Upper lobe of right lung (tissue), 1 donor: ENCODE results near the gene STAP2. TPM values are rescaled to one million over a fixed set of nuclear protein-coding genes. Genes with fewer than 3 reads are reported as not detected.

Experiments used
- ATAC-seq: fragments of 200-7000 bp; cut with Tn5 transposase; one replicate; pipeline ENCODE4 v1.9.1; 2020; ENCODE audit warnings: mild to moderate bottlenecking, moderate library complexity
- DNase-seq: peaks from one replicate; pipeline ENCODE4 v3.0.0-alpha.2; 2020
- H3K27ac ChIP-seq: fragments of 200-600 bp; one replicate; pipeline ENCODE4 v1.8.0; 2022
- H3K27me3 ChIP-seq: fragments of 200-600 bp; one replicate; pipeline ENCODE4 v1.8.0; 2022; ENCODE audit warnings: mild to moderate bottlenecking
- H3K36me3 ChIP-seq: fragments of 200-600 bp; one replicate; pipeline ENCODE4 v1.8.0; 2022
- H3K4me1 ChIP-seq: fragments of 200-600 bp; one replicate; pipeline ENCODE4 v1.8.0; 2022
- H3K4me3 ChIP-seq: fragments of 200-600 bp; one replicate; pipeline ENCODE4 v1.8.0; 2022; ENCODE audit warnings: mild to moderate bottlenecking
- H3K9me3 ChIP-seq: fragments of 200-600 bp; one replicate; pipeline ENCODE4 v1.8.0; 2022
- CTCF ChIP-seq: fragments of 200-600 bp; IDR thresholded peaks from one replicate; pipeline ENCODE4 v1.8.0; 2022; ENCODE audit warnings: antibody characterized with exemption
- intact Hi-C: fragments of 100-400 bp; cut with DNase I; formaldehyde crosslinking; loops from one replicate; pipeline ENCODE4 v1.11.0; 2022
- long read RNA-seq: library from polyadenylated mRNA; unstranded; transcript quantifications from one replicate; pipeline ENCODE4 v2.0.0, GENCODE V29; 2021
- total RNA-seq: library from RNA; stranded (reverse); fragmentation: NEBNext Ultra II Directional; extraction: Animal tissue kit (Norgen Biotek cat#: 25700); gene quantifications from one replicate; pipeline ENCODE4 v1.2.1, GENCODE V29; 2021
- donor health status: DM: no; HTN: yes; CAD: no; lungs with severe emphysema.

Gene STAP2, protein sequence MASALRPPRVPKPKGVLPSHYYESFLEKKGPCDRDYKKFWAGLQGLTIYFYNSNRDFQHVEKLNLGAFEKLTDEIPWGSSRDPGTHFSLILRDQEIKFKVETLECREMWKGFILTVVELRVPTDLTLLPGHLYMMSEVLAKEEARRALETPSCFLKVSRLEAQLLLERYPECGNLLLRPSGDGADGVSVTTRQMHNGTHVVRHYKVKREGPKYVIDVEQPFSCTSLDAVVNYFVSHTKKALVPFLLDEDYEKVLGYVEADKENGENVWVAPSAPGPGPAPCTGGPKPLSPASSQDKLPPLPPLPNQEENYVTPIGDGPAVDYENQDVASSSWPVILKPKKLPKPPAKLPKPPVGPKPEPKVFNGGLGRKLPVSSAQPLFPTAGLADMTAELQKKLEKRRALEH
- 16.1 TPM for total RNA-seq
- long read RNA-seq, transcript STAP2-201 (13 exons, 1,426 nt): major isoform, 10 of 18 reads
- long read RNA-seq, partial matches to known transcripts: 1 of 18 reads
- long read RNA-seq, other reads (novel, unspliced or antisense): 4 of 18 reads

- intact Hi-C loops: no loop called here
- Histone ChIP-seq H3K9me3 (no peaks in the 10 kb centered on the region), H3K4me3 (peak within 1 kb of the TSS; percentile 54), H3K27me3 (no peaks in the 10 kb centered on the region), H3K36me3 (no peaks in the 10 kb centered on the region), H3K27ac (peak within 1 kb of the TSS; percentile 75), H3K4me1 (peaks cover 5% of the 10 kb centered on the region)
- peak; percentile 82 for DNase-seq
- TF ChIP-seq CTCF: no peak
- ATAC-seq: peak; percentile 2
Observed at GRCh38 chr19:4338441-4339355, at the start of gene STAP2. Gene STAP2, minus strand, starts transcription at chr19:4338827. Its CDS starts 74 bp downstream, at chr19:4338753.

DNA sequence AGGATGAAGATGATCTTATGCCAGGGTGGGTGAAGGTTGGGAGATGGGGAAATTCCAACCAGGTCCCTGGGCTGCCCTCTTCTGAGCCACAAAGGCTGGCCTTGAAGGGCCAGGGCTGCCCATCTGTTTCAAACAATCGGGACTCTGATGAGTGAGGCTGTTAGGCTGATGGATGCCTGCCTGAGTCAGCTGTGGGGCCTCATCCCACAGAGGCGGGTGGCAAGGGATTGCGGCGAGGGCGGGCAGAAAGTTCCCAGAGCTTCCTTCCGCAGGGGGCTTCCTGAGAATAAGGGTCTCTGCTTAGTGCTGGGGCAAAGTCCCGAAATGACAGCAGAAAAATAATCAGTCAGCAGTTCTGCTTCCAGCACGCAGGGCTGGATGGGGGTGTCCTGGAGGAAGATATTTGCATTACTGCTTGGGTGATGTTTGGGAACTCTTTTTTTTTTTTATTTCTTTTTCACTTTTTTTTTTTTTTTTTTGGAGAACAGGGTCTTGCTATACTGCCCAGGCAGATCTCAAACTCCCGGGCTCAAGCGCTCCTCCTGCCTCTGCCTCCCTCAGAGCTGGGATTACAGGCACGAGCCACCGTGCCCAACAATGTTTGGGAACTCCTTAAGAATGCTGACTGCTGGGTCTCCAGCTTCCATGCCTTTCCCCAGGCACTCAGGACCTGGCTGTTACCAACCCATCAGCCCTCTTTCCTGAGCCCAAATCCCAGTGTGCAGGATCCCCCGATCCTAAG, 47.6 kb upstream of the STAP2 start:
- no peak for ATAC-seq
- peaks cover 20% of the 10 kb centered on the region for H3K36me3 ChIP-seq
- DNase-seq: no peak
- no peak for TF ChIP-seq CTCF
- intact Hi-C loops: no loop called here
- H3K4me1 ChIP-seq: peaks cover 35% of the 10 kb centered on the region
- H3K27me3 ChIP-seq: no peaks in the 10 kb centered on the region
- H3K9me3 ChIP-seq: no peaks in the 10 kb centered on the region
- no peak overlapping the region for H3K4me3 ChIP-seq
- no peak overlapping the region for H3K27ac ChIP-seq

GRCh38 chr19:4385291-4386040, 46.8 kb upstream of the STAP2 start:
- intact Hi-C loops: no loop called here
- Histone ChIP-seq H3K4me3 (no peak overlapping the region), H3K27me3 (no peaks in the 10 kb centered on the region), H3K9me3 (no peaks in the 10 kb centered on the region), H3K4me1 (peaks cover 31% of the 10 kb centered on the region), H3K36me3 (peaks cover 20% of the 10 kb centered on the region), H3K27ac (no peak overlapping the region)
- no peak for TF ChIP-seq CTCF
- no peak for ATAC-seq
- DNase-seq: no peak

DNA sequence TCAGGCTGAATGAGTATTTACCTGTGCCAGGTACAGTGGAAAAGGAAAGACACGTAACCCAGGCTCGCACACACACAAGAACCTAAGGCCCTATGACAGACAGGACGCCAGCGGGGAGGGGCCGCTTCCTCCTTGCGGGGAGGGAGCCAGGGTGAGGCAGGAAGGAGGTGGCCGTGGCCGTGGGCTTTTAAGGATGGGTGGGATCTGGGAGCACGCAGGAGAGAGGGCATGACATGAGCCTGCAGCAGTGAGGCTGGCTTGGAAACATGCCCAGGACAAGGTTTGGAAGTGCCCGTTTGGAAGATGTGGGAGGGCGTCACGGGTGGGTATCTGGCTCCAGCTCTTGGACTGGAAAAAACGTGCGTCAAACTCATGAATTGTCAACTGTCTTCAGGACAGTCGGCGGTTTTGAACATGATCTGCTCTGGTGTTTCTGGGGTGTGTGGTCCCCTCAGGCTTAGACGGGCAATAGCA, 41.7 kb upstream of the STAP2 start:
- TF ChIP-seq CTCF: no peak
- H3K27me3 ChIP-seq: no peaks in the 10 kb centered on the region
- intact Hi-C loops: no loop called here
- H3K36me3 ChIP-seq: peaks cover 15% of the 10 kb centered on the region
- DNase-seq (no peak), ATAC-seq (peak; percentile 51)
- no peaks in the 10 kb centered on the region for H3K9me3 ChIP-seq
- H3K4me3 ChIP-seq: no peak overlapping the region
- peak overlapping the region; percentile 82 for H3K27ac ChIP-seq
- peaks cover 50% of the 10 kb centered on the region for H3K4me1 ChIP-seq
